ENCODE results near the gene NBL1.

NBL1 gene

GRCh38 chr1:19646377-19647319 is 2.5 kb downstream of the NBL1 start:
- no peak for DNase-seq (ENCODE audit: low read depth)

- no peak for DNase-seq (ENCODE audit: low read depth)
Observed at GRCh38 chr1:19647643-19648042, 3.5 kb downstream of the NBL1 start.

GRCh38 chr1:19648239-19648638 is 4.1 kb downstream of the NBL1 start:
- no peak for DNase-seq (ENCODE audit: low read depth)

GRCh38 chr1:19648689-19649088 is 4.6 kb downstream of the NBL1 start:
- DNase-seq (ENCODE audit: low read depth): no peak

- no peak for DNase-seq (ENCODE audit: low read depth)
Observed at GRCh38 chr1:19650416-19651140, 6.5 kb downstream of the NBL1 start.

GRCh38 chr1:19651141-19651737 is 7.1 kb downstream of the NBL1 start:
- peak; percentile 32 for DNase-seq (ENCODE audit: low read depth)

GRCh38 chr1:19654386-19654785 is 10.3 kb downstream of the NBL1 start:
- no peak for DNase-seq (ENCODE audit: low read depth)

- DNase-seq (ENCODE audit: low read depth): no peak
Observed at GRCh38 chr1:19654886-19655717, 11.0 kb downstream of the NBL1 start.

GRCh38 chr1:19655718-19656080 is 11.6 kb downstream of the NBL1 start:
- no peak for DNase-seq (ENCODE audit: low read depth)

- no peak for DNase-seq (ENCODE audit: low read depth)
Observed at GRCh38 chr1:19656134-19656779, 12.1 kb downstream of the NBL1 start.

GRCh38 chr1:19656780-19657466 is 12.8 kb downstream of the NBL1 start:
- no peak for DNase-seq (ENCODE audit: low read depth)

GRCh38 chr1:19657511-19657910 is 13.4 kb downstream of the NBL1 start:
- DNase-seq (ENCODE audit: low read depth): no peak

GRCh38 chr1:19658186-19658585 is 14.1 kb downstream of the NBL1 start:
- no peak for DNase-seq (ENCODE audit: low read depth)

GRCh38 chr1:19661721-19662228 is 17.7 kb downstream of the NBL1 start:
- peak; percentile 22 for DNase-seq (ENCODE audit: low read depth)

GRCh38 chr1:19662313-19662712 is 18.2 kb downstream of the NBL1 start:
- DNase-seq (ENCODE audit: low read depth): no peak

GRCh38 chr1:19664453-19665185 is 20.5 kb downstream of the NBL1 start, which contains the start of gene HTR6:
TSS of gene HTR6 (plus strand) at chr1:19664875. CDS start at chr1:19665754, 879 bp downstream.
- DNase-seq (ENCODE audit: low read depth): peak; percentile 32

GRCh38 chr1:19665186-19665495 is 21.0 kb downstream of the NBL1 start:
- DNase-seq (ENCODE audit: low read depth): no peak

GRCh38 chr1:19665496-19666465 is 21.7 kb downstream of the NBL1 start:
- no peak for DNase-seq (ENCODE audit: low read depth)

- DNase-seq (ENCODE audit: low read depth): no peak
Observed at GRCh38 chr1:19668888-19669287, 24.8 kb downstream of the NBL1 start.

All from T follicular helper cell (primary cell).